ENCODE data around the gene FAM24A. TPM values are rescaled to one million over a fixed set of nuclear protein-coding genes. Genes with fewer than 3 reads are reported as not detected.

The FAM24A gene
- total and polyA plus RNA-seq, 2 experiments from 2014 or later = not detected

DNA sequence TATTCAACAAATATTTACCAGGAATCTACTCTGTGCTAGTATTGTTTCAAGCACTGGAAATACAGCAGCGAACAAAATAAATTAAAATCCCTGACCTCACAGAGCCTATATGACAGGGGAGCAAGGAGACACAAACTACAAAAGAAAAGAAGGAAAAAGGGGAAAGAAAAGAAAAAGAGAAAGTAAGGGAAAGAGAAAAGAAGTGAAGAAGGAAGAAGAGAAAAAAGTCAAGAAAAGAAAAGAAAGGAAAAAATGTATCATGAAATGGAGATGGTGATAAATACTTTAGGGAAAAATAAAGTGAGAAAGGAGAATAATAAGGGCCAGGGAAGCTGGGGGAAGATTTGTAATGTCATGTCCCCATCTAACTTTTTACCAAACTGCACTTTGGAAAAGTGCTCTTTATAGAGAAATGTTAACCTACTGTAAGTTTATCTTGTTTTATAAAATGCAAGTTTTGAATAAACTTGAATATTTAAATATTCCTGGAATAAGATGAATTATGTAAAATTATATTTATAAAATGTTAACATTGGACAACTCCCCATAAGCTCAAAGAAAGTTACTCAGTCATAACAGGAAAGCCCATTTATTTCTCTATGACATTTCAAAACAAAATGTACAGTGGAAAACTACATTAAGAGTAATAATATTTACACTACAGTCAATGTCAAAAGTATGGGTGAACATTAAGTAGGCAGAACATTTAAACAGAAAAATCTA, 28.9 kb downstream of the FAM24A start (continued):
- TF ChIP-seq, protein P1, sequence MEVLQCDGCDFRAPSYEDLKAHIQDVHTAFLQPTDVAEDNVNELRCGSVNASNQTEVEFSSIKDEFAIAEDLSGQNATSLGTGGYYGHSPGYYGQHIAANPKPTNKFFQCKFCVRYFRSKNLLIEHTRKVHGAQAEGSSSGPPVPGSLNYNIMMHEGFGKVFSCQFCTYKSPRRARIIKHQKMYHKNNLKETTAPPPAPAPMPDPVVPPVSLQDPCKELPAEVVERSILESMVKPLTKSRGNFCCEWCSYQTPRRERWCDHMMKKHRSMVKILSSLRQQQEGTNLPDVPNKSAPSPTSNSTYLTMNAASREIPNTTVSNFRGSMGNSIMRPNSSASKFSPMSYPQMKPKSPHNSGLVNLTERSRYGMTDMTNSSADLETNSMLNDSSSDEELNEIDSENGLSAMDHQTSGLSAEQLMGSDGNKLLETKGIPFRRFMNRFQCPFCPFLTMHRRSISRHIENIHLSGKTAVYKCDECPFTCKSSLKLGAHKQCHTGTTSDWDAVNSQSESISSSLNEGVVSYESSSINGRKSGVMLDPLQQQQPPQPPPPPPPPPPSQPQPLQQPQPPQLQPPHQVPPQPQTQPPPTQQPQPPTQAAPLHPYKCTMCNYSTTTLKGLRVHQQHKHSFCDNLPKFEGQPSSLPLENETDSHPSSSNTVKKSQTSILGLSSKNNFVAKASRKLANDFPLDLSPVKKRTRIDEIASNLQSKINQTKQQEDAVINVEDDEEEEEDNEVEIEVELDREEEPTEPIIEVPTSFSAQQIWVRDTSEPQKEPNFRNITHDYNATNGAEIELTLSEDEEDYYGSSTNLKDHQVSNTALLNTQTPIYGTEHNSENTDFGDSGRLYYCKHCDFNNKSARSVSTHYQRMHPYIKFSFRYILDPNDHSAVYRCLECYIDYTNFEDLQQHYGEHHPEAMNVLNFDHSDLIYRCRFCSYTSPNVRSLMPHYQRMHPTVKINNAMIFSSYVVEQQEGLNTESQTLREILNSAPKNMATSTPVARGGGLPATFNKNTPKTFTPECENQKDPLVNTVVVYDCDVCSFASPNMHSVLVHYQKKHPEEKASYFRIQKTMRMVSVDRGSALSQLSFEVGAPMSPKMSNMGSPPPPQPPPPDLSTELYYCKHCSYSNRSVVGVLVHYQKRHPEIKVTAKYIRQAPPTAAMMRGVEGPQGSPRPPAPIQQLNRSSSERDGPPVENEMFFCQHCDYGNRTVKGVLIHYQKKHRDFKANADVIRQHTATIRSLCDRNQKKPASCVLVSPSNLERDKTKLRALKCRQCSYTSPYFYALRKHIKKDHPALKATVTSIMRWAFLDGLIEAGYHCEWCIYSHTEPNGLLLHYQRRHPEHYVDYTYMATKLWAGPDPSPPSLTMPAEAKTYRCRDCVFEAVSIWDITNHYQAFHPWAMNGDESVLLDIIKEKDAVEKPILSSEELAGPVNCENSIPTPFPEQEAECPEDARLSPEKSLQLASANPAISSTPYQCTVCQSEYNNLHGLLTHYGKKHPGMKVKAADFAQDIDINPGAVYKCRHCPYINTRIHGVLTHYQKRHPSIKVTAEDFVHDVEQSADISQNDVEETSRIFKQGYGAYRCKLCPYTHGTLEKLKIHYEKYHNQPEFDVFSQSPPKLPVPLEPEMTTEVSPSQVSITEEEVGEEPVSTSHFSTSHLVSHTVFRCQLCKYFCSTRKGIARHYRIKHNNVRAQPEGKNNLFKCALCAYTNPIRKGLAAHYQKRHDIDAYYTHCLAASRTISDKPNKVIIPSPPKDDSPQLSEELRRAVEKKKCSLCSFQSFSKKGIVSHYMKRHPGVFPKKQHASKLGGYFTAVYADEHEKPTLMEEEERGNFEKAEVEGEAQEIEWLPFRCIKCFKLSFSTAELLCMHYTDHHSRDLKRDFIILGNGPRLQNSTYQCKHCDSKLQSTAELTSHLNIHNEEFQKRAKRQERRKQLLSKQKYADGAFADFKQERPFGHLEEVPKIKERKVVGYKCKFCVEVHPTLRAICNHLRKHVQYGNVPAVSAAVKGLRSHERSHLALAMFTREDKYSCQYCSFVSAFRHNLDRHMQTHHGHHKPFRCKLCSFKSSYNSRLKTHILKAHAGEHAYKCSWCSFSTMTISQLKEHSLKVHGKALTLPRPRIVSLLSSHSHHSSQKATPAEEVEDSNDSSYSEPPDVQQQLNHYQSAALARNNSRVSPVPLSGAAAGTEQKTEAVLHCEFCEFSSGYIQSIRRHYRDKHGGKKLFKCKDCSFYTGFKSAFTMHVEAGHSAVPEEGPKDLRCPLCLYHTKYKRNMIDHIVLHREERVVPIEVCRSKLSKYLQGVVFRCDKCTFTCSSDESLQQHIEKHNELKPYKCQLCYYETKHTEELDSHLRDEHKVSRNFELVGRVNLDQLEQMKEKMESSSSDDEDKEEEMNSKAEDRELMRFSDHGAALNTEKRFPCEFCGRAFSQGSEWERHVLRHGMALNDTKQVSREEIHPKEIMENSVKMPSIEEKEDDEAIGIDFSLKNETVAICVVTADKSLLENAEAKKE (CRISPR knock-in tag; IDR thresholded peaks at IDR 0.05) = no peak
- no peak for TF ChIP-seq STAT1 (IDR thresholded peaks at IDR 0.05; ENCODE audit: unreplicated experiment)

DNA sequence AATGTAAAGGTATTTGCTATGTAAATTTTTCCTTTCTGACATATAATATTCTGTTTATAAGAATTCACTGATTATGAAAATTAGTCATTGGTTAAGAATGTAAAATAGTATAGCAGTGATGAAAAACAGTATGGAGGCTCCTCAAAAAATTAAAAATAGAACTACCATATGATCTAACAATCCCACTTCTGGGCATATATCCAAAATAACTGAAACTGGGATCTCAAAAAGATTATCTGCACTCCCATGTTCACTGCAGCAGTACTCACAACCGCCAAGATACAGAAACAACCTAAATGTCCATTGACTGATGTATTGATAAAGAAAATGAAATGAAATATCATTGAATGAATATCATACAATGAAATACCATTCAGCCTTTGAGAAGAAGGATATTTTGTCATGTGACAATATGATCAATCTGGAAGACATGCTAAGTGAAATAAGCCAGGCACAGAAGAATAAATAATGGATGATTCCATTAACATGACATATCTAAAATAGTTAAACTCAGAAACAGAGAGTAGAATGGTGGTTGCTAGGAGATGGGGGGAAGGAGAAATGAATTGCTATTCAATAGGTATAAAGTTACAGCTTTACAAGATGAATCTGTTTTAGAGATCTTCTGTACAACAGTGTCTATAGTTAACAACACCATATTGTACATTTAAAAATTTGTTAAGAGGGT, 29.6 kb downstream of the FAM24A start:
- H4K20me1 ChIP-seq (replicated peaks; ENCODE audit: insufficient read depth) = peaks cover 6% of the 10 kb centered on the region; the same call in 1 of the 2 replicates
- Mint-ChIP-seq H3K27me3 (ENCODE audit: insufficient read depth, low read depth, poor library complexity) (no peaks in the 10 kb centered on the region), H3K27ac (no peak overlapping the region), H3K36me3 (ENCODE audit: low read depth) (peaks cover 13% of the 10 kb centered on the region; the same call in 2 of the 3 replicates), H3K4me1 (no peaks in the 10 kb centered on the region), H3K9me3 (no peaks in the 10 kb centered on the region), H3K4me3 (no peak overlapping the region)
- H2AFZ ChIP-seq = no peak overlapping the region
- no peaks in the 10 kb centered on the region for H3K79me2 ChIP-seq (replicated peaks; ENCODE audit: insufficient read depth)
- peaks cover 3% of the 10 kb centered on the region; the same call in 1 of the 2 replicates for H3K36me3 ChIP-seq (ENCODE audit: insufficient read depth)
- H3K27ac ChIP-seq (ENCODE audit: low read depth) = no peak overlapping the region
- H3K9me2 ChIP-seq (ENCODE audit: insufficient read depth) = no peaks in the 10 kb centered on the region
- no peaks in the 10 kb centered on the region for H3K4me1 ChIP-seq (ENCODE audit: insufficient read depth)
- no peaks in the 10 kb centered on the region for H3F3A ChIP-seq (replicated peaks; ENCODE audit: low read depth)
- ATAC-seq = no peak
- TF ChIP-seq, protein P2, sequence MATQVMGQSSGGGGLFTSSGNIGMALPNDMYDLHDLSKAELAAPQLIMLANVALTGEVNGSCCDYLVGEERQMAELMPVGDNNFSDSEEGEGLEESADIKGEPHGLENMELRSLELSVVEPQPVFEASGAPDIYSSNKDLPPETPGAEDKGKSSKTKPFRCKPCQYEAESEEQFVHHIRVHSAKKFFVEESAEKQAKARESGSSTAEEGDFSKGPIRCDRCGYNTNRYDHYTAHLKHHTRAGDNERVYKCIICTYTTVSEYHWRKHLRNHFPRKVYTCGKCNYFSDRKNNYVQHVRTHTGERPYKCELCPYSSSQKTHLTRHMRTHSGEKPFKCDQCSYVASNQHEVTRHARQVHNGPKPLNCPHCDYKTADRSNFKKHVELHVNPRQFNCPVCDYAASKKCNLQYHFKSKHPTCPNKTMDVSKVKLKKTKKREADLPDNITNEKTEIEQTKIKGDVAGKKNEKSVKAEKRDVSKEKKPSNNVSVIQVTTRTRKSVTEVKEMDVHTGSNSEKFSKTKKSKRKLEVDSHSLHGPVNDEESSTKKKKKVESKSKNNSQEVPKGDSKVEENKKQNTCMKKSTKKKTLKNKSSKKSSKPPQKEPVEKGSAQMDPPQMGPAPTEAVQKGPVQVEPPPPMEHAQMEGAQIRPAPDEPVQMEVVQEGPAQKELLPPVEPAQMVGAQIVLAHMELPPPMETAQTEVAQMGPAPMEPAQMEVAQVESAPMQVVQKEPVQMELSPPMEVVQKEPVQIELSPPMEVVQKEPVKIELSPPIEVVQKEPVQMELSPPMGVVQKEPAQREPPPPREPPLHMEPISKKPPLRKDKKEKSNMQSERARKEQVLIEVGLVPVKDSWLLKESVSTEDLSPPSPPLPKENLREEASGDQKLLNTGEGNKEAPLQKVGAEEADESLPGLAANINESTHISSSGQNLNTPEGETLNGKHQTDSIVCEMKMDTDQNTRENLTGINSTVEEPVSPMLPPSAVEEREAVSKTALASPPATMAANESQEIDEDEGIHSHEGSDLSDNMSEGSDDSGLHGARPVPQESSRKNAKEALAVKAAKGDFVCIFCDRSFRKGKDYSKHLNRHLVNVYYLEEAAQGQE (IDR thresholded peaks at IDR 0.05; ENCODE audit: unreplicated experiment) = no peak
- TF ChIP-seq POLR2AphosphoS5 (IDR thresholded peaks at IDR 0.05; ENCODE audit: low read depth) (no peak), NANOG (IDR thresholded peaks at IDR 0.05; ENCODE audit: borderline replicate concordance) (no peak), ZNF114 (CRISPR knock-in tag; IDR thresholded peaks at IDR 0.05) (no peak), EZH2phosphoT487 (IDR thresholded peaks at IDR 0.05; ENCODE audit: unreplicated experiment) (no peak), JUNB (IDR thresholded peaks at IDR 0.05; ENCODE audit: unreplicated experiment) (no peak), STAT1 (IDR thresholded peaks at IDR 0.05; ENCODE audit: unreplicated experiment) (no peak), ZNF331 (CRISPR knock-in tag; IDR thresholded peaks at IDR 0.05; ENCODE audit: low read depth) (no peak)
- TF ChIP-seq, protein P3, sequence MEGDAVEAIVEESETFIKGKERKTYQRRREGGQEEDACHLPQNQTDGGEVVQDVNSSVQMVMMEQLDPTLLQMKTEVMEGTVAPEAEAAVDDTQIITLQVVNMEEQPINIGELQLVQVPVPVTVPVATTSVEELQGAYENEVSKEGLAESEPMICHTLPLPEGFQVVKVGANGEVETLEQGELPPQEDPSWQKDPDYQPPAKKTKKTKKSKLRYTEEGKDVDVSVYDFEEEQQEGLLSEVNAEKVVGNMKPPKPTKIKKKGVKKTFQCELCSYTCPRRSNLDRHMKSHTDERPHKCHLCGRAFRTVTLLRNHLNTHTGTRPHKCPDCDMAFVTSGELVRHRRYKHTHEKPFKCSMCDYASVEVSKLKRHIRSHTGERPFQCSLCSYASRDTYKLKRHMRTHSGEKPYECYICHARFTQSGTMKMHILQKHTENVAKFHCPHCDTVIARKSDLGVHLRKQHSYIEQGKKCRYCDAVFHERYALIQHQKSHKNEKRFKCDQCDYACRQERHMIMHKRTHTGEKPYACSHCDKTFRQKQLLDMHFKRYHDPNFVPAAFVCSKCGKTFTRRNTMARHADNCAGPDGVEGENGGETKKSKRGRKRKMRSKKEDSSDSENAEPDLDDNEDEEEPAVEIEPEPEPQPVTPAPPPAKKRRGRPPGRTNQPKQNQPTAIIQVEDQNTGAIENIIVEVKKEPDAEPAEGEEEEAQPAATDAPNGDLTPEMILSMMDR (conservative IDR thresholded peaks at IDR 0.05; ENCODE audit: low read depth in 2 of 2) = no peak
- H3K4me2 ChIP-seq = no peak overlapping the region
- no peaks in the 10 kb centered on the region for H3K27me3 ChIP-seq (ENCODE audit: insufficient read depth)
- DNase-seq (ENCODE audit: low spot score) = no peak
- H3K4me3 ChIP-seq = no peak overlapping the region

All from GM23338 (cell line).